Raji (cell line): Measurements from ENCODE around the gene EPHB2.

Source experiments
- POLR2A ChIP-seq: IDR thresholded peaks from 2 replicates; pipeline ENCODE4 v1.6.1; 2011; ENCODE audit warnings: low read depth, low read length, control low read depth; ENCODE audit not compliant: insufficient read depth

Gene EPHB2

GRCh38 chr1:22731924-22732720 lies 21.5 kb downstream of the EPHB2 start:
- no peak for TF ChIP-seq POLR2A

GRCh38 chr1:22733643-22734042 lies 23.0 kb downstream of the EPHB2 start:
- TF ChIP-seq POLR2A: no peak

GRCh38 chr1:22736501-22737080 lies 26.0 kb downstream of the EPHB2 start:
- no peak for TF ChIP-seq POLR2A

- no peak for TF ChIP-seq POLR2A
Measured at GRCh38 chr1:22737374-22738068, 26.9 kb downstream of the EPHB2 start.

GRCh38 chr1:22738069-22738435 lies 27.4 kb downstream of the EPHB2 start:
- TF ChIP-seq POLR2A: no peak

GRCh38 chr1:22738522-22738921 lies 27.9 kb downstream of the EPHB2 start:
- TF ChIP-seq POLR2A: no peak

GRCh38 chr1:22739648-22740385 lies 29.2 kb downstream of the EPHB2 start:
- no peak for TF ChIP-seq POLR2A

- no peak for TF ChIP-seq POLR2A
Measured at GRCh38 chr1:22741118-22741517, 30.5 kb downstream of the EPHB2 start.

GRCh38 chr1:22745669-22746585 lies 35.3 kb downstream of the EPHB2 start:
- no peak for TF ChIP-seq POLR2A

- no peak for TF ChIP-seq POLR2A
Measured at GRCh38 chr1:22747021-22747734, 36.5 kb downstream of the EPHB2 start.

GRCh38 chr1:22747735-22748073 lies 37.1 kb downstream of the EPHB2 start:
- no peak for TF ChIP-seq POLR2A

- no peak for TF ChIP-seq POLR2A
Measured at GRCh38 chr1:22749503-22749902, 38.9 kb downstream of the EPHB2 start.

GRCh38 chr1:22749919-22750684 lies 39.5 kb downstream of the EPHB2 start:
- no peak for TF ChIP-seq POLR2A
